Measurements from ENCODE around the gene SDE2. TPM values are rescaled to one million over a fixed set of nuclear protein-coding genes. Genes with fewer than 3 reads are reported as not detected.
"Not testable (repeated sequence)": the region's sequence is repeated elsewhere in the genome, so short reads cannot be mapped to it uniquely, and the experiment has no call there.

SDE2 gene
- total RNA-seq, 4 donors from 2014 or later, result 10.5 to 18.7 (median 14.1) TPM

DNA sequence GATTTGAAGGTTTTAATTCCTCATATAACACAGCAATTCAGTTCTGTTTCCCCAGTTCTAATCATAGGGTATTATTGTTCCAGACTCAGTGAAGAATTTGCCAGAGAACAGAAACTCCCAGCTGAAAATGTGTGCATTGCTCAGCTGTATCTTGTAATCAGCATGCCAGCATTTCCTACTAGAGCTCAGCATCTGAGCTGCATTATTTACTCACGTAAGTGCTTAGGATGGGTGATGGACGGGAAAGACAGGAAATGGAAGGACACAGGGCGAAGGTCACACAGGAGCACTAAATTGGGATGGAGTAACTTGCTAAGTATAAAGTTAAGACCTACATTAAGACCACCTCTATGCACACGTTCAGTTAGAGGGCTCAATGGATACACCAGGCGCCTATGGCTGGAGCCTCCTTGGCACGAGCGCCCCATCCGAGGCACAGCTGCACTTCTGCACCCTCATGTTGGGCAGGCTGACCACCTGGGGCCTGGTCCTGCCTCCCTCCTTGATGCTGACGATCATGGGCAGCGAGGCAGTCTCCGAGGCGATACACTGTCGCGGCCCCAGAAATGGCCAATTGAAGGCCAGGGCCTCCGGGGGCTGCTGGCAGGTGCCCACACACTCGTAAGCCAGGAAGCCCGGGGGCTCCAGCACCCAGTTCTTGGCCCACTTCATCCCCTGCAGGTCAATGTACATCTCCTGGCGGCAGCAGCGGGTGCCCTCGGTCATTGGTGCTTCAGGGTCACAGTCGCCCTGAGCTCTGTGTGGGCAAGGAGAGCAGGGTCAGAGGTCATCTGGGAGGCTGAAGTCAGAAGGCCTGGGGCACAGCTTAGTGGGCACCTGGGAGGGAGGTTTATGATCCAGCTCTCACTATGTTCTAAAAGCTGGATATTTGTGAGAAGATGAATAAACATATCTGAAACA, 61.8 kb downstream of the SDE2 start:
- TF ChIP-seq CTCF (IDR thresholded peaks at IDR 0.05), result no peak
- TF ChIP-seq POLR2A (IDR thresholded peaks at IDR 0.05), result no peak

GRCh38 chr1:225936523-225936922, 62.6 kb downstream of the SDE2 start:
- Histone ChIP-seq H3K4me3 (no peak overlapping the region), H3K27ac (no peak overlapping the region), H3K27me3 (no peaks in the 10 kb centered on the region), H3K4me1 (peaks cover 3 to 22% (median 11%) of the 10 kb centered on the region in 3 donors), H3K9me3 (no peaks in the 10 kb centered on the region), H3K36me3 (no peaks in the 10 kb centered on the region)
- no peak for DNase-seq
- intact Hi-C loops (cut with DNase I), result no loop called here
- TF ChIP-seq CTCF (IDR thresholded peaks at IDR 0.05) (no peak), POLR2A (IDR thresholded peaks at IDR 0.05) (no peak)
- 30 to 93% methylated on average over 2 of the region's 3 CpGs for WGBS, 2 donors

More for the DNA sequence above, 61.8 kb downstream of the SDE2 start:
- WGBS, 2 donors, result 91 to 95% methylated on average over 8 to 17 of the region's 21 CpGs
- Histone ChIP-seq H3K36me3 (no peaks in the 10 kb centered on the region), H3K9me3 (no peaks in the 10 kb centered on the region), H3K27ac (no peak overlapping the region), H3K27me3 (no peaks in the 10 kb centered on the region), H3K4me1 (peaks cover 3 to 27% (median 13%) of the 10 kb centered on the region in 3 donors), H3K4me3 (no peak overlapping the region)
- intact Hi-C loops (cut with DNase I), result no loop called here
- DNase-seq, result no peak

- H3K9me3 ChIP-seq; intact Hi-C loops (cut with DNase I); H3K36me3 ChIP-seq; H3K4me3 ChIP-seq; H3K27ac ChIP-seq; DNase-seq; H3K27me3 ChIP-seq: not testable (repeated sequence)
- 45 to 51% methylated on average over 7 to 8 of the region's 8 CpGs for WGBS, 2 donors
- peaks cover 3 to 17% (median 7%) of the 10 kb centered on the region in 3 donors for H3K4me1 ChIP-seq
These were observed 63.1 kb downstream of the SDE2 start for GRCh38 chr1:225936086-225936485.

DNA sequence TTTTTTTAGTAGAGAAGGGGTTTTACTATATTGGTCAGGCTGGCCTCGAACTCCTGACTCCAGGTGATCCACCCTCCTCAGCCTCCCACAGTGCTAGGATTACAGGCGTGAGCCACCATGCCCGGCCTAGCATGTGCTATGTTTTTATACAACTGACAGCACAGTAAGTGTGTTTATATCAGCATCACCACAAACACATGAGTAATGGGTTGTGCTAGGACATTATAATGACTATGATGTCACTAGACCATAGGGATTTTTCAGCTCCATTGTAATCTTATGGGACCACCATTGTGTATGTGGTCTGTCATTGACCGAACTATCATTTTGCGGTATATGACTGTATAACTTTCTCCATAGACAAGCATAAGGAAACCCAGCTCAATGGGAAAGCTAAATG, 64.4 kb downstream of the SDE2 start:
- intact Hi-C loops (cut with DNase I), result no loop called here
- no peak overlapping the region for H3K27ac ChIP-seq
- no peaks in the 10 kb centered on the region for H3K36me3 ChIP-seq
- no peak overlapping the region for H3K4me3 ChIP-seq
- TF ChIP-seq POLR2A (IDR thresholded peaks at IDR 0.05) (no peak), CTCF (IDR thresholded peaks at IDR 0.05) (no peak)
- H3K4me1 ChIP-seq, result peaks cover 0 to 7% (median 3%) of the 10 kb centered on the region in 3 donors
- no peaks in the 10 kb centered on the region for H3K9me3 ChIP-seq
- no peaks in the 10 kb centered on the region for H3K27me3 ChIP-seq
- 84 to 93% methylated on average over 5 of the region's 5 CpGs for WGBS, 2 donors
- DNase-seq, result no peak

DNA sequence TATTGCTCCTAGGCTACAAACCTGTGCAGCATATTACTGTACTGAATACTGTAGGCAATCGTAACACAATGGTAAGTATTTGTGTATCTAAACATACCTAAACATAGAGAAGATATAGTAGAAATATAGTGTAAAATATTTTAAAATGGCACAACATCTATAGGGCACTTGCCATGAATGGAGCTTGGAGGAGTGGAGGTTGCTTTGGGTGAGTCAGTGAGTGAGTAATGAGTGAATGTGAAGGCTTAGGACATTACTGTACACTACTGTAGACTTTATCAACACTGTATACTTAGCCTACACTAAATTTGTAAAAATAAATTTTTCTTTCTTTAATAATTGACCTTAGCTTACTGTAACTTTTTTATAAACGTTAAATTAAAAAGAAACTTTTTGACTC, 66.1 kb downstream of the SDE2 start:
- DNase-seq, result no peak
- Histone ChIP-seq H3K4me1 (no peaks in the 10 kb centered on the region), H3K4me3 (no peak overlapping the region), H3K27ac (no peak overlapping the region), H3K9me3 (no peaks in the 10 kb centered on the region), H3K36me3 (no peaks in the 10 kb centered on the region), H3K27me3 (no peaks in the 10 kb centered on the region)
- TF ChIP-seq POLR2A (IDR thresholded peaks at IDR 0.05), result no peak
- no peak for TF ChIP-seq CTCF (IDR thresholded peaks at IDR 0.05)
- 65 to 81% methylated on average over 2 of the region's 2 CpGs for WGBS, 2 donors
- intact Hi-C loops (cut with DNase I), result no loop called here

Small RNA genes within 50 kb of the gene (small RNA-seq; reads per million reads assigned to genes)
- gene AL117348.1, result 0 reads per million in 4 donors
- 0 reads per million in 4 donors for gene NDUFA3P3

Other genes starting within 250 kb of the SDE2 start
- 100 to 1,000 TPM; 115 to 229 (median 175) TPM for gene SRP9, start 221.5 kb downstream of the SDE2 start, total RNA-seq
- gene EPHX1, start 189.2 kb downstream of the SDE2 start, total RNA-seq, result 100 to 1,000 TPM in 3 of 4 donors, 10 to 100 TPM in 1; 78.7 to 237 (median 151) TPM
- gene TMEM63A, start 117.0 kb downstream of the SDE2 start, total RNA-seq, result 10 to 100 TPM in 3 of 4 donors, 1 to 10 TPM in 1; 9.8 to 27.1 (median 18.3) TPM
- gene LEFTY1, start 110.2 kb downstream of the SDE2 start, total RNA-seq, result not detected
- 10 to 100 TPM; 23.0 to 35.1 (median 28.0) TPM for gene PYCR2, start 75.1 kb downstream of the SDE2 start, total RNA-seq
- not detected for gene LEFTY2, start 58.1 kb downstream of the SDE2 start, total RNA-seq
- gene H3-3A, start 63.4 kb upstream of the SDE2 start, total RNA-seq, result 100 to 1,000 TPM; 358 to 544 (median 443) TPM
- gene ACBD3, start 187.4 kb upstream of the SDE2 start, total RNA-seq, result 10 to 100 TPM; 37.0 to 64.7 (median 52.1) TPM
- gene MIXL1, start 224.3 kb upstream of the SDE2 start, total RNA-seq, result not detected

Measured in esophagus squamous epithelium (tissue), 5 donors.